Stimulated activated CD8-positive, alpha-beta memory T cell treated with anti-CD3 and anti-CD28 coated beads, Interleukin-12 subunit alpha, Interleukin-12 subunit beta, amount 100 ng/mL, for 4 hours (primary cell): ENCODE results near the gene HOXD10.

Source experiments
- DNase-seq: peaks from one replicate; pipeline ENCODE4 v3.0.0-alpha.2; 2020; ENCODE audit warnings: low read depth

Gene HOXD10

GRCh38 chr2:176082824-176083751 is 33.5 kb upstream of the HOXD10 start:
- no peak for DNase-seq

- DNase-seq = no peak
Measured at GRCh38 chr2:176083796-176084261, 32.7 kb upstream of the HOXD10 start, which contains the start of gene EVX2. Gene EVX2 (minus strand): TSS chr2:176083962. CDS start chr2:176083776, 186 bp downstream.

GRCh38 chr2:176084611-176085119 is 31.9 kb upstream of the HOXD10 start:
- no peak for DNase-seq

- no peak for DNase-seq
Measured at GRCh38 chr2:176085120-176085788, 31.3 kb upstream of the HOXD10 start.

GRCh38 chr2:176085861-176086771 is 30.5 kb upstream of the HOXD10 start:
- no peak for DNase-seq

- DNase-seq = no peak
Measured at GRCh38 chr2:176087330-176088047, 29.1 kb upstream of the HOXD10 start.

- DNase-seq = no peak
Measured at GRCh38 chr2:176088048-176088936, 28.3 kb upstream of the HOXD10 start.

GRCh38 chr2:176088937-176089842 is 27.4 kb upstream of the HOXD10 start:
- DNase-seq = no peak

GRCh38 chr2:176089843-176090395 is 26.7 kb upstream of the HOXD10 start:
- DNase-seq = no peak

- no peak for DNase-seq
Measured at GRCh38 chr2:176090862-176091261, 25.7 kb upstream of the HOXD10 start.

GRCh38 chr2:176091329-176092258 is 25.0 kb upstream of the HOXD10 start:
- DNase-seq = no peak

- no peak for DNase-seq
Measured at GRCh38 chr2:176092270-176093144, 24.1 kb upstream of the HOXD10 start, which contains the start of gene HOXD13. Gene HOXD13 (plus strand): TSS chr2:176092721. CDS start chr2:176092891, 170 bp downstream.

GRCh38 chr2:176093145-176093897 is 23.3 kb upstream of the HOXD10 start:
- DNase-seq = no peak

GRCh38 chr2:176093898-176094249 is 22.7 kb upstream of the HOXD10 start:
- DNase-seq = no peak

GRCh38 chr2:176094349-176094748 is 22.2 kb upstream of the HOXD10 start:
- DNase-seq = no peak

- DNase-seq = no peak
Measured at GRCh38 chr2:176095421-176095820, 21.2 kb upstream of the HOXD10 start.
